GM23338 (cell line): ENCODE measurements around the gene EEPD1. TPM values are rescaled to one million over a fixed set of nuclear protein-coding genes. Genes with fewer than 3 reads are reported as not detected.
A peak's percentile ranks its signal among the peaks of the same experiment; 100 is the strongest.

Experiments
- ATAC-seq: fragments of 200-7000 bp; cut with Tn5 transposase; 3 replicates; pipeline ENCODE4 v1.9.1; 2020
- DNase-seq: peaks from one replicate; pipeline ENCODE4 v3.0.0-alpha.2; 2015; ENCODE audit warnings: low spot score
- H2AFZ ChIP-seq: fragments of 200-600 bp; sonication (generic); 2 replicates; pipeline ENCODE4 v1.8.0; 2016; ENCODE audit warnings: antibody characterized with exemption, mild to moderate bottlenecking, moderate library complexity
- H3F3A ChIP-seq: fragments of 200-600 bp; sonication (generic); replicated peaks from 2 replicates; pipeline ENCODE4 v1.8.0; 2017; ENCODE audit warnings: antibody characterized with exemption, mixed run types, low read depth
- H3K27ac ChIP-seq: fragments of 200-600 bp; sonication (generic); 2 replicates; pipeline ENCODE4 v1.6.1; 2016; ENCODE audit warnings: low read depth
- H3K27me3 ChIP-seq: fragments of 200-600 bp; sonication (generic); 2 replicates; pipeline ENCODE4 v1.8.0; 2016; ENCODE audit warnings: mild to moderate bottlenecking, mixed run types, moderate library complexity; ENCODE audit not compliant: insufficient read depth
- H3K36me3 ChIP-seq: fragments of 200-600 bp; sonication (generic); 2 replicates; pipeline ENCODE4 v1.8.0; 2016; ENCODE audit warnings: mild to moderate bottlenecking; ENCODE audit not compliant: insufficient read depth
- H3K4me1 ChIP-seq: fragments of 200-600 bp; sonication (generic); 2 replicates; pipeline ENCODE4 v1.8.0; 2016; ENCODE audit warnings: mild to moderate bottlenecking, moderate library complexity; ENCODE audit not compliant: insufficient read depth
- H3K4me2 ChIP-seq: fragments of 200-600 bp; sonication (generic); 2 replicates; pipeline ENCODE4 v1.7.1; 2017; ENCODE audit warnings: mixed run types
- H3K4me3 ChIP-seq: fragments of 200-600 bp; sonication (generic); 2 replicates; pipeline ENCODE4 v1.6.1; 2016; ENCODE audit warnings: mixed run types
- H3K79me2 ChIP-seq: fragments of 200-600 bp; sonication (generic); replicated peaks from 2 replicates; pipeline ENCODE4 v1.8.0; 2017; ENCODE audit warnings: mild to moderate bottlenecking; ENCODE audit not compliant: insufficient read depth
- H3K9me2 ChIP-seq: fragments of 200-600 bp; sonication (generic); 2 replicates; pipeline ENCODE4 v1.8.0; 2017; ENCODE audit not compliant: insufficient read depth
- H4K20me1 ChIP-seq: fragments of 200-600 bp; sonication (generic); replicated peaks from 2 replicates; pipeline ENCODE4 v1.8.0; 2017; ENCODE audit warnings: mild to moderate bottlenecking; ENCODE audit not compliant: insufficient read depth
- H3K27ac Mint-ChIP-seq: 2 replicates; pipeline ENCODE4 v1.8.0; 2020; ENCODE audit warnings: inconsistent platforms, mild to moderate bottlenecking, moderate library complexity, mixed read lengths
- H3K27me3 Mint-ChIP-seq: 3 replicates; pipeline ENCODE4 v1.8.0; 2022; ENCODE audit warnings: low read depth, mild to moderate bottlenecking, moderate library complexity, mixed read lengths, inconsistent platforms; ENCODE audit not compliant: insufficient read depth, poor library complexity
- H3K36me3 Mint-ChIP-seq: 3 replicates; pipeline ENCODE4 v1.8.0; 2021; ENCODE audit warnings: low read depth, mild to moderate bottlenecking, inconsistent platforms, moderate library complexity, mixed read lengths
- H3K4me1 Mint-ChIP-seq: 3 replicates; pipeline ENCODE4 v1.8.0; 2020; ENCODE audit warnings: mild to moderate bottlenecking, inconsistent platforms, mixed read lengths
- H3K4me3 Mint-ChIP-seq: 3 replicates; pipeline ENCODE4 v1.8.0; 2021; ENCODE audit warnings: moderate library complexity, mild to moderate bottlenecking, inconsistent platforms, mixed read lengths
- H3K9me3 Mint-ChIP-seq: 3 replicates; pipeline ENCODE4 v1.8.0; 2020; ENCODE audit warnings: moderate library complexity, mild to moderate bottlenecking, inconsistent platforms, mixed read lengths
- CTCF ChIP-seq, 2 experiments: fragments of 200-600 bp in 1 of 2; sonication (generic) in 1 of 2; conservative IDR thresholded peaks; 2 replicates each; pipeline versions ENCODE4 v1.5.1 to v1.6.1; 2016 to 2017; ENCODE audit warnings: antibody characterized with exemption in 2 of 2, low read depth in 2 of 2, mild to moderate bottlenecking in 2 of 2, moderate library complexity in 1 of 2
- ETS1 ChIP-seq: IDR thresholded peaks from 2 replicates; pipeline ENCODE4 v1.6.1; 2016; ENCODE audit warnings: antibody characterized with exemption
- EZH2 ChIP-seq: fragments of 200-600 bp; sonication (generic); IDR thresholded peaks from one replicate; pipeline ENCODE4 v1.8.0; 2017; ENCODE audit warnings: antibody characterized with exemption, mild to moderate bottlenecking, low read depth; ENCODE audit not compliant: unreplicated experiment
- EZH2phosphoT487 ChIP-seq: fragments of 200-600 bp; sonication (generic); IDR thresholded peaks from one replicate; pipeline ENCODE4 v1.8.1; 2018; ENCODE audit warnings: antibody characterized with exemption; ENCODE audit not compliant: unreplicated experiment
- POLR2AphosphoS5 ChIP-seq: IDR thresholded peaks from 2 replicates; pipeline ENCODE4 v1.6.1; 2016; ENCODE audit warnings: antibody characterized with exemption, low read depth
- REST ChIP-seq: IDR thresholded peaks from one replicate; pipeline ENCODE4 v1.6.1; 2018; ENCODE audit warnings: antibody characterized with exemption; ENCODE audit not compliant: unreplicated experiment
- ZNF462 ChIP-seq: fragments of 250-450 bp; sonication (Bioruptor Pico); IDR thresholded peaks from 2 replicates; pipeline ENCODE4 v1.5.0; 2020; ENCODE audit warnings: mild to moderate bottlenecking, moderate library complexity
- polyA plus RNA-seq: library from polyadenylated mRNA; unstranded; fragments of >200 nt; fragmentation: Nextera tagmentation; extraction: Ambion mirVana; gene quantifications from 2 replicates; pipeline ENCODE4 v1.2.1, GENCODE V29; 2016
- total RNA-seq: library from RNA; depleted of rRNA; stranded (reverse); fragments of >200 nt; shearing (Covaris generic); gene quantifications from 2 replicates; pipeline ENCODE4 v1.2.3, GENCODE V29; 2014

EEPD1 gene
- total and polyA plus RNA-seq, 2 experiments from 2014 or later: 4.1 to 17.1 TPM

- Histone ChIP-seq H3K9me2 (no peaks in the 10 kb centered on the region), H3K79me2 (no peaks in the 10 kb centered on the region), H4K20me1 (0 out of 2 replicates have a peak, but pooled peaks cover 4% of the 10 kb centered on the region), H3K27me3 (no peaks in the 10 kb centered on the region), H3F3A (no peaks in the 10 kb centered on the region), H3K4me2 (no peak overlapping the region), H3K27ac (no peak overlapping the region), H2AFZ (no peak overlapping the region), H3K36me3 (no peaks in the 10 kb centered on the region), H3K4me3 (no peak overlapping the region), H3K4me1 (no peaks in the 10 kb centered on the region)
- no peak overlapping the region for H3K4me3 Mint-ChIP-seq
- H3K36me3 Mint-ChIP-seq: no peaks in the 10 kb centered on the region
- no peak overlapping the region for H3K27ac Mint-ChIP-seq
- ATAC-seq (no peak), DNase-seq (peak; percentile 36)
- H3K27me3 Mint-ChIP-seq: peaks cover 2% of the 10 kb centered on the region
- no peaks in the 10 kb centered on the region for H3K9me3 Mint-ChIP-seq
- peaks cover 2% of the 10 kb centered on the region for H3K4me1 Mint-ChIP-seq
- TF ChIP-seq ETS1 (no peak), CTCF (conservative IDR thresholded peaks at IDR 0.05; ENCODE audit: low read depth in 2 of 2) (0 out of 4 replicates have a peak, but pooled peaks of 1 of the 2 experiments have one; percentile 17)
These were observed 72.1 kb downstream of the EEPD1 start for GRCh38 chr7:36224934-36225858.

GRCh38 chr7:36226151-36226550 lies 73.1 kb downstream of the EEPD1 start:
- Histone ChIP-seq H2AFZ (no peak overlapping the region), H3K4me3 (no peak overlapping the region), H3K9me2 (no peaks in the 10 kb centered on the region), H3K79me2 (no peaks in the 10 kb centered on the region), H3K27ac (no peak overlapping the region), H3F3A (no peaks in the 10 kb centered on the region), H3K36me3 (no peaks in the 10 kb centered on the region), H3K4me1 (no peaks in the 10 kb centered on the region), H4K20me1 (0 out of 2 replicates have a peak, but pooled peaks cover 4% of the 10 kb centered on the region), H3K27me3 (no peaks in the 10 kb centered on the region), H3K4me2 (no peak overlapping the region)
- Mint-ChIP-seq H3K4me3 (no peak overlapping the region), H3K27ac (no peak overlapping the region), H3K27me3 (peaks cover 2% of the 10 kb centered on the region), H3K36me3 (no peaks in the 10 kb centered on the region), H3K4me1 (peaks cover 2% of the 10 kb centered on the region), H3K9me3 (no peaks in the 10 kb centered on the region)
- DNase-seq (no peak), ATAC-seq (no peak)
- TF ChIP-seq ZNF462 (no peak), EZH2 (no peak), REST (no peak), EZH2phosphoT487 (no peak), POLR2AphosphoS5 (no peak)
